Parathyroid adenoma (tissue), 2 donors: ENCODE results near the gene SDR9C7.
"Not testable (repeated sequence)": the region's sequence is repeated elsewhere in the genome, so short reads cannot be mapped to it uniquely, and the experiment has no call there.

ENCODE experiments used
- H2AFZ ChIP-seq: fragments of 300-600 bp; sonication (generic); one replicate; pipeline ENCODE4 v1.7.0; 2017; ENCODE audit warnings: antibody characterized with exemption, mild to moderate bottlenecking
- H3K27ac ChIP-seq: fragments of 300-600 bp; sonication (generic); one replicate; pipeline ENCODE4 v1.7.0; 2017
- H3K27me3 ChIP-seq: fragments of 300-600 bp; sonication (generic); one replicate; pipeline ENCODE4 v1.7.0; 2017; ENCODE audit warnings: low read length; ENCODE audit not compliant: control insufficient read depth, insufficient read depth
- H3K36me3 ChIP-seq: fragments of 300-600 bp; sonication (generic); one replicate; pipeline ENCODE4 v1.7.0; 2017; ENCODE audit warnings: low read length; ENCODE audit not compliant: control insufficient read depth, insufficient read depth
- H3K4me1 ChIP-seq: fragments of 300-600 bp; sonication (generic); one replicate; pipeline ENCODE4 v1.7.0; 2017; ENCODE audit warnings: control low read depth
- H3K4me2 ChIP-seq: fragments of 300-600 bp; sonication (generic); one replicate; pipeline ENCODE4 v1.7.0; 2017; ENCODE audit warnings: low read length
- H3K4me3 ChIP-seq: fragments of 300-600 bp; sonication (generic); one replicate; pipeline ENCODE4 v1.7.0; 2017; ENCODE audit warnings: low read depth, low read length
- H3K79me2 ChIP-seq: fragments of 300-600 bp; sonication (generic); one replicate; pipeline ENCODE4 v1.7.0; 2017; ENCODE audit warnings: control low read depth
- H3K9ac ChIP-seq: fragments of 300-600 bp; sonication (generic); one replicate; pipeline ENCODE4 v1.7.0; 2017; ENCODE audit warnings: mild to moderate bottlenecking
- H3K9me3 ChIP-seq: fragments of 300-600 bp; sonication (generic); one replicate; pipeline ENCODE4 v1.7.0; 2017; ENCODE audit warnings: low read length; ENCODE audit not compliant: control insufficient read depth
- CTCF ChIP-seq: fragments of 300-600 bp; sonication (generic); IDR thresholded peaks from one replicate; pipeline ENCODE4 v1.7.0; 2017; ENCODE audit warnings: antibody characterized with exemption, mild to moderate bottlenecking
- donor health status: primary hyperparathyroidism.

The SDR9C7 gene

GRCh38 chr12:56941299-56942017, 7.2 kb upstream of the SDR9C7 start:
- H3K36me3 ChIP-seq = no peaks in the 10 kb centered on the region
- peak overlapping the region; percentile 38 for H2AFZ ChIP-seq
- H3K27me3 ChIP-seq = no peaks in the 10 kb centered on the region
- H3K27ac ChIP-seq = no peak overlapping the region
- peaks cover 8% of the 10 kb centered on the region for H3K4me1 ChIP-seq
- H3K4me3 ChIP-seq = no peak overlapping the region
- H3K9me3 ChIP-seq = no peaks in the 10 kb centered on the region
- TF ChIP-seq CTCF = no peak
- H3K79me2 ChIP-seq = no peaks in the 10 kb centered on the region
- H3K9ac ChIP-seq = no peak overlapping the region
- H3K4me2 ChIP-seq = no peak overlapping the region

GRCh38 chr12:56940942-56941298, 6.7 kb upstream of the SDR9C7 start:
- H3K79me2 ChIP-seq, H3K4me2 ChIP-seq, H3K27ac ChIP-seq, H2AFZ ChIP-seq, H3K9me3 ChIP-seq, H3K36me3 ChIP-seq, H3K27me3 ChIP-seq, H3K4me1 ChIP-seq, H3K9ac ChIP-seq, H3K4me3 ChIP-seq: not testable (repeated sequence)

- H3K9me3 ChIP-seq = no peaks in the 10 kb centered on the region
- no peaks in the 10 kb centered on the region for H3K27me3 ChIP-seq
- H3K9ac ChIP-seq = no peak overlapping the region
- no peaks in the 10 kb centered on the region for H3K79me2 ChIP-seq
- H3K4me2 ChIP-seq = no peak overlapping the region
- H3K4me3 ChIP-seq = no peak overlapping the region
- no peak for TF ChIP-seq CTCF
- H3K27ac ChIP-seq = no peak overlapping the region
- H3K4me1 ChIP-seq = peaks cover 16% of the 10 kb centered on the region
- no peaks in the 10 kb centered on the region for H3K36me3 ChIP-seq
- H2AFZ ChIP-seq = no peak overlapping the region
Measured at GRCh38 chr12:56935752-56936151, 1.5 kb upstream of the SDR9C7 start.

GRCh38 chr12:56935157-56935556, 949 bp upstream of the SDR9C7 start:
- Histone ChIP-seq H3K9me3 (no peaks in the 10 kb centered on the region), H3K9ac (no peak overlapping the region), H3K4me1 (peaks cover 17% of the 10 kb centered on the region), H3K27ac (no peak overlapping the region), H3K27me3 (no peaks in the 10 kb centered on the region), H3K4me2 (no peak overlapping the region), H3K4me3 (no peak overlapping the region), H3K79me2 (no peaks in the 10 kb centered on the region), H2AFZ (no peak overlapping the region), H3K36me3 (no peaks in the 10 kb centered on the region)
- no peak for TF ChIP-seq CTCF

- Histone ChIP-seq H3K79me2 (no peaks in the 10 kb centered on the region), H3K9ac (no peak overlapping the region), H3K4me3 (no peak overlapping the region), H3K4me2 (no peak overlapping the region), H3K27ac (no peak overlapping the region), H3K9me3 (no peaks in the 10 kb centered on the region), H2AFZ (peak overlapping the region; percentile 31), H3K27me3 (no peaks in the 10 kb centered on the region), H3K36me3 (no peaks in the 10 kb centered on the region), H3K4me1 (peaks cover 17% of the 10 kb centered on the region)
- TF ChIP-seq CTCF = no peak
Measured at GRCh38 chr12:56932867-56933266, 1.3 kb downstream of the SDR9C7 start.
